H1 (cell line): Measurements from ENCODE around the gene BABAM1. TPM values are rescaled to one million over a fixed set of nuclear protein-coding genes. Genes with fewer than 3 reads are reported as not detected.

ENCODE experiments used
- CTCF ChIA-PET: fragments of 300-600 bp; sonication (Branson Sonifier 250); formaldehyde crosslinking; loops from one replicate; lab custom pipeline; 2021; ENCODE audit not compliant: partially characterized antibody; lab: Charles Lee
- POLR2A ChIA-PET: fragments of 300-600 bp; sonication (Branson Sonifier 250); formaldehyde crosslinking; loops from one replicate; lab custom pipeline; 2021; ENCODE audit warnings: inconsistent platforms; ENCODE audit not compliant: partially characterized antibody; lab: Charles Lee
- DNase-seq, 2 experiments: peaks; one replicate each; pipeline versions ENCODE4 v3.0.0 to v3.0.0-alpha.2; 2010 to 2022; ENCODE audit warnings: low spot score in 2 of 2, low read depth in 1 of 2, mixed read lengths in 1 of 2
- FAIRE-seq: peaks from 2 replicates; lab custom pipeline; 2011; peaks lifted over from hg19 to GRCh38; lab: Jason Lieb, UNC
- H2AFZ ChIP-seq: 2 replicates; pipeline ENCODE4 v1.8.1; 2012; ENCODE audit warnings: low read length, inconsistent platforms
- H2AK5ac ChIP-seq: 2 replicates; pipeline ENCODE4 v1.6.1; 2013; ENCODE audit warnings: low read depth, low read length
- H2BK120ac ChIP-seq: replicated peaks from 2 replicates; pipeline ENCODE3; 2013; ENCODE audit warnings: low read depth, low read length, inconsistent platforms
- H2BK12ac ChIP-seq: 2 replicates; pipeline ENCODE4 v1.6.1; 2013; ENCODE audit warnings: low read depth, low read length
- H2BK15ac ChIP-seq: 2 replicates; pipeline ENCODE4 v1.6.1; 2013; ENCODE audit warnings: low read length
- H2BK20ac ChIP-seq: 2 replicates; pipeline ENCODE4 v1.6.1; 2013; ENCODE audit warnings: low read length
- H2BK5ac ChIP-seq: 2 replicates; pipeline ENCODE4 v1.6.1; 2013; ENCODE audit warnings: low read depth, low read length
- H3K14ac ChIP-seq: 2 replicates; pipeline ENCODE4 v1.6.1; 2013; ENCODE audit warnings: inconsistent platforms; ENCODE audit not compliant: insufficient read length
- H3K18ac ChIP-seq: 2 replicates; pipeline ENCODE4 v1.6.1; 2013; ENCODE audit warnings: low read length; ENCODE audit errors: extremely low read depth
- H3K23ac ChIP-seq: 2 replicates; pipeline ENCODE4 v1.6.1; 2013; ENCODE audit warnings: inconsistent platforms; ENCODE audit not compliant: insufficient read length
- H3K23me2 ChIP-seq: 2 replicates; pipeline ENCODE4 v1.6.1; 2013; ENCODE audit warnings: low read depth, low read length
- H3K27ac ChIP-seq: 2 replicates; pipeline ENCODE4 v1.6.1; 2011; ENCODE audit warnings: low read depth, low read length, inconsistent platforms
- H3K27me3 ChIP-seq, 4 experiments: replicated peaks in 1 of 4; 1 replicate in 1 of 4; 2 replicates in 3 of 4; pipeline versions ENCODE4 v1.6.1 to v1.8.1; 2011 to 2013; ENCODE audit warnings: low read length in 3 of 4, mild to moderate bottlenecking in 3 of 4, inconsistent platforms in 2 of 4, mixed read lengths in 2 of 4, moderate library complexity in 1 of 4; ENCODE audit not compliant: control insufficient read depth in 3 of 4, insufficient read depth in 3 of 4; ENCODE audit errors: extremely low read depth in 1 of 4
- H3K36me3 ChIP-seq, 4 experiments: 2 replicates each; pipeline versions ENCODE4 v1.6.1 to v1.8.1; 2011 to 2013; ENCODE audit warnings: mild to moderate bottlenecking in 4 of 4, low read length in 3 of 4, moderate library complexity in 2 of 4, control low read depth in 1 of 4, inconsistent platforms in 1 of 4; ENCODE audit not compliant: insufficient read depth in 4 of 4, control insufficient read depth in 2 of 4
- H3K4ac ChIP-seq: replicated peaks from 2 replicates; pipeline ENCODE3; 2013; ENCODE audit warnings: low read length, low read depth, mixed read lengths, inconsistent platforms; ENCODE audit not compliant: insufficient read length
- H3K4me1 ChIP-seq, 4 experiments: replicated peaks in 1 of 4; 1 replicate in 1 of 4; 2 replicates in 3 of 4; pipeline versions ENCODE4 v1.6.1 to v1.8.1; 2011 to 2013; ENCODE audit warnings: low read length in 3 of 4, inconsistent platforms in 2 of 4, mixed read lengths in 1 of 4; ENCODE audit not compliant: insufficient read depth in 4 of 4, control insufficient read depth in 3 of 4
- H3K4me2 ChIP-seq, 2 experiments: 2 replicates each; pipeline versions ENCODE4 v1.6.1 to v1.8.1; 2011 to 2013; ENCODE audit warnings: low read depth in 2 of 2, low read length in 2 of 2, control low read depth in 1 of 2, inconsistent platforms in 1 of 2, mild to moderate bottlenecking in 1 of 2; ENCODE audit not compliant: insufficient read depth in 1 of 2
- H3K4me3 ChIP-seq, 4 experiments: fragments of 200-600, 300-600 bp in 1 of 4; sonication (generic), shearing (Covaris generic), sonication (Bioruptor Twin) in 1 of 4; 2 replicates each; pipeline versions ENCODE4 v1.5.1 to v1.8.1; 2011 to 2016; ENCODE audit warnings: low read length in 4 of 4, low read depth in 3 of 4, control low read depth in 2 of 4, inconsistent platforms in 2 of 4, mild to moderate bottlenecking in 2 of 4, mixed read lengths in 1 of 4, moderate library complexity in 1 of 4; ENCODE audit not compliant: insufficient read depth in 2 of 4; ENCODE audit errors: extremely low read depth in 1 of 4
- H3K56ac ChIP-seq: replicated peaks from 2 replicates; pipeline ENCODE3; 2013; ENCODE audit warnings: low read depth, mild to moderate bottlenecking, mixed read lengths, low read length, inconsistent platforms; ENCODE audit not compliant: insufficient read length
- H3K79me1 ChIP-seq: 2 replicates; pipeline ENCODE4 v1.6.1; 2013; ENCODE audit warnings: low read depth, low read length, control low read depth
- H3K79me2 ChIP-seq, 2 experiments: 2 replicates each; pipeline versions ENCODE4 v1.6.1 to v1.8.1; 2012 to 2013; ENCODE audit warnings: low read length in 2 of 2, mild to moderate bottlenecking in 2 of 2, inconsistent platforms in 1 of 2; ENCODE audit not compliant: insufficient read depth in 2 of 2, control insufficient read depth in 1 of 2
- H3K9ac ChIP-seq, 4 experiments: replicated peaks in 1 of 4; 1 replicate in 1 of 4; 2 replicates in 3 of 4; pipeline versions ENCODE4 v1.6.1 to v1.8.1; 2011 to 2013; ENCODE audit warnings: low read depth in 3 of 4, low read length in 3 of 4, control low read depth in 2 of 4, mild to moderate bottlenecking in 2 of 4, moderate library complexity in 2 of 4, inconsistent platforms in 1 of 4; ENCODE audit errors: extremely low read depth in 1 of 4
- H3K9me3 ChIP-seq, 2 experiments: 2 replicates each; pipeline versions ENCODE4 v1.6.1 to v1.8.1; 2012 to 2013; ENCODE audit warnings: mild to moderate bottlenecking in 2 of 2, moderate library complexity in 2 of 2, control low read depth in 1 of 2, inconsistent platforms in 1 of 2, low read depth in 1 of 2, low read length in 1 of 2, mixed read lengths in 1 of 2; ENCODE audit not compliant: insufficient read depth in 2 of 2
- H4K20me1 ChIP-seq, 2 experiments: replicated peaks in 1 of 2; 2 replicates each; pipeline versions ENCODE3 to v1.8.1; 2011 to 2013; ENCODE audit warnings: inconsistent platforms in 2 of 2, low read length in 2 of 2, mild to moderate bottlenecking in 1 of 2; ENCODE audit not compliant: insufficient read depth in 2 of 2, control insufficient read depth in 1 of 2
- H4K5ac ChIP-seq: 2 replicates; pipeline ENCODE4 v1.6.1; 2013; ENCODE audit warnings: low read length, low read depth, mixed read lengths, inconsistent platforms; ENCODE audit not compliant: insufficient read length
- H4K8ac ChIP-seq: 2 replicates; pipeline ENCODE4 v1.8.0; 2013; ENCODE audit warnings: mild to moderate bottlenecking, moderate library complexity, low read length, inconsistent platforms; ENCODE audit not compliant: insufficient read depth; ENCODE audit errors: extremely low read depth
- H4K91ac ChIP-seq: replicated peaks from 2 replicates; pipeline ENCODE3; 2013; ENCODE audit warnings: low read length, mixed read lengths, inconsistent platforms; ENCODE audit not compliant: insufficient read length
- ATF2 ChIP-seq: IDR thresholded peaks from 2 replicates; pipeline ENCODE4 v1.6.1; 2012; ENCODE audit warnings: low read length, inconsistent platforms
- MAFK ChIP-seq: IDR thresholded peaks from 2 replicates; pipeline ENCODE4 v1.6.1; 2012; ENCODE audit warnings: low read depth, mild to moderate bottlenecking, improper control_type of control experiment, low read length
- WGBS, 2 experiments: shearing (Covaris generic) in 1 of 2; methylation state at CpG; one replicate each; pipeline versions ENCODE4 v1.1.6 to v1.1.7; 2013 to 2015; ENCODE audit warnings: low lambda C conversion rate in 2 of 2, mixed read lengths in 2 of 2, inconsistent platforms in 1 of 2, low coverage in 1 of 2, missing lambda C conversion rate in 1 of 2; ENCODE audit not compliant: insufficient replicate concordance in 2 of 2, insufficient coverage in 1 of 2, insufficient read length in 1 of 2; ENCODE audit errors: extremely low coverage in 1 of 2, missing lambda C conversion rate in 1 of 2; 5-methylcytosine and 5-hydroxymethylcytosine counted together
- polyA plus RNA-seq, 7 experiments: library from polyadenylated mRNA; depleted of rRNA in 3 of 7; stranded (reverse) in 5 of 7; unstranded in 2 of 7; fragments of >200 nt in 5 of 7; fragments of 200-250 nt in 2 of 7; gene quantifications; 1 replicate in 5 of 7; 2 replicates in 1 of 7; 4 replicates in 1 of 7; pipeline versions ENCODE4 v1.2.1 to v1.2.3, GENCODE V29; 2011 to 2013; ENCODE audit warnings: missing spikeins in 2 of 7, mixed read lengths in 2 of 7
- total RNA-seq: library from RNA; stranded (reverse); fragmentation: NEBNext Ultra II Directional; extraction: Animal tissue kit (Norgen Biotek cat#: 25700); gene quantifications from 2 replicates; pipeline ENCODE4 v1.2.1, GENCODE V29; 2021

Gene BABAM1
- total and polyA plus RNA-seq, 2 of the 8 experiments (the other 6 are each of a cell fraction or from before 2014, with no cell fraction given): 127 to 133 TPM

DNA sequence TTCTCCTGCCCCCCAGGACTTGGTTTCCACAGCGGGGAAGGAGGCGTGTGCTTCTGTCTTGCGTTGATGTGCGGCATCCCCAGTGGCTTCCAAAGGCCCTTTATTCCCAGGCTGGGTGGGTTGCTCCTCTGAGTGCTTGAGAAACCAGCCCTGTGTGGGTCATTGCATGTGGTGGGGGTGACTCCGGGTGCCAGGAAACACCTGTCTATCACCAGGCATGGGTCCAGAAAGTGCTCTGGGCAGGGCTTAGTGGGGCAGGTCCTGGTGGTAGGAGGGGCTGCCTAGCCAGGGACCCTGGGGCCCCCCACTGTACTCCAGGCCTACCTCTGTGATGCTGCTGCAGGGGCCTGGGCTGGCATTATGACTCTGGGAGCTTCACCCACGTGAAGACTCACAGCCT lies 51.7 kb downstream of the BABAM1 start:
- no peak overlapping the region for H4K8ac ChIP-seq
- no peak overlapping the region for H2BK120ac ChIP-seq
- H4K91ac ChIP-seq: no peak overlapping the region
- POLR2A ChIA-PET: interaction anchor here (1.3 to 18.5 kb wide), 2 partner anchors 10 kb away, joined by 3 to 329 read pairs; partner anchors contain the start of genes ANO8 and DDA1
- peaks cover 2 to 3% of the 10 kb centered on the region in 2 experiments for H4K20me1 ChIP-seq
- no peak overlapping the region for H2AFZ ChIP-seq
- no peaks in the 10 kb centered on the region for H3K23me2 ChIP-seq
- no peak overlapping the region for H2AK5ac ChIP-seq
- no peak overlapping the region for H3K9ac ChIP-seq
- no peak overlapping the region for H2BK20ac ChIP-seq
- no peak overlapping the region for H4K5ac ChIP-seq
- H3K23ac ChIP-seq: no peak overlapping the region
- no peak overlapping the region for H3K4ac ChIP-seq
- CTCF ChIA-PET: interaction anchor here (0.7 to 0.8 kb wide), 2 partner anchors 74 to 285 kb away, joined by 3 to 4 read pairs; no protein-coding TSS in a partner anchor
- no peak for DNase-seq
- no peaks in the 10 kb centered on the region for H3K9me3 ChIP-seq
- peaks cover 3% of the 10 kb centered on the region; the same call in 1 of the 2 replicates for H3K79me1 ChIP-seq
- H3K4me2 ChIP-seq: no peak overlapping the region
- no peak overlapping the region for H3K27ac ChIP-seq
- no peak overlapping the region for H3K4me3 ChIP-seq
- no peak overlapping the region for H3K56ac ChIP-seq
- no peak for FAIRE-seq
- H3K36me3 ChIP-seq: peaks cover 7 to 41% (median 20%) of the 10 kb centered on the region in 4 experiments
- no peaks in the 10 kb centered on the region for H3K79me2 ChIP-seq
- no peak overlapping the region for H2BK5ac ChIP-seq
- H3K14ac ChIP-seq: no peak overlapping the region
- no peaks in the 10 kb centered on the region; a peak in 1 of 7 replicates for H3K4me1 ChIP-seq
- 87% methylated on average over 6 of the region's 6 CpGs; no CpG with 5 or more reads in 1 of the 2 experiments for WGBS, 2 experiments
- no peak overlapping the region for H2BK15ac ChIP-seq
- no peak overlapping the region for H3K18ac ChIP-seq
- H3K27me3 ChIP-seq: no peaks in the 10 kb centered on the region
- H2BK12ac ChIP-seq: no peak overlapping the region
- TF ChIP-seq MAFK: no peak
- TF ChIP-seq ATF2: no peak
